Amygdala (tissue), 56 donors: ENCODE results near the gene BAG3.

Source experiments
- DNase-seq, 56 donors: peaks; one replicate each; lab custom pipeline; 2025; lab: John Stamatoyannopoulos, UW

BAG3 gene

GRCh38 chr10:119723624-119724023, 72.4 kb downstream of the BAG3 start:
- DNase-seq, result no peak

- peak in 2 of 56 donors; percentile 42 to 59 for DNase-seq
These were observed 73.7 kb downstream of the BAG3 start for GRCh38 chr10:119724593-119725516.

GRCh38 chr10:119725517-119725827, 74.3 kb downstream of the BAG3 start:
- no peak for DNase-seq

- peak; percentile 69 to 100 (median 98) for DNase-seq
These were observed 74.9 kb downstream of the BAG3 start, which contains the start of gene INPP5F for GRCh38 chr10:119725828-119726675. INPP5F (plus strand) TSS chr10:119726050; CDS start chr10:119726263, 213 bp downstream.

GRCh38 chr10:119726676-119727261, 75.6 kb downstream of the BAG3 start:
- DNase-seq, result no peak
